ENCODE measurements around the gene PTGFR.

Gene PTGFR

DNA sequence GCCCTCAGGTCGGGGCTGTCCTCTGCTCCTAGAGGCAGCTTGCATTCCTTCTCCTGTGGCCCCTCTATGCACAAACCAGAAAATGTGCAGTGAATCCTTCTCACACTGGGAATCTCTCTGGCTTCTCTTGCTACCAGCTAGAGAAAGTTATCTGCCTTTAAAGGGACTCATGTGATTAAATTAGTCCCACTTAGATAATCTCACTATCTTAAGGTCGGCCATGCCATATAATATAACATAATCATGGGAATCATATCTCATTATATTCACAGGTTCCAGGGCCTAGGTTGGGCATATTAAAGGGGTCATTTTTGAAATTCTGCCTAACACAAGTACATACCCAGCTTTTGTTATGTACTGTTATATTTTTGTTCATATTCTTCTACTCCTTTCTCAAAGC lies 31.4 kb downstream of the PTGFR start:
- H3K9ac ChIP-seq (ENCODE audit: low read depth, low read length), result no peak overlapping the region
- H3K4me1 ChIP-seq (ENCODE audit: insufficient read depth, low read length), result no peaks in the 10 kb centered on the region
- H3K9me3 ChIP-seq (ENCODE audit: insufficient read depth, low read depth, low read length), result no peaks in the 10 kb centered on the region
- no peak overlapping the region for H3K4me3 ChIP-seq (ENCODE audit: low read length)
- no peaks in the 10 kb centered on the region for H3K36me3 ChIP-seq (ENCODE audit: insufficient read depth, low read depth, low read length)
- no peak overlapping the region for H3K27ac ChIP-seq (ENCODE audit: low read length)
- H3K27me3 ChIP-seq (ENCODE audit: insufficient read depth, low read length), result no peaks in the 10 kb centered on the region

DNA sequence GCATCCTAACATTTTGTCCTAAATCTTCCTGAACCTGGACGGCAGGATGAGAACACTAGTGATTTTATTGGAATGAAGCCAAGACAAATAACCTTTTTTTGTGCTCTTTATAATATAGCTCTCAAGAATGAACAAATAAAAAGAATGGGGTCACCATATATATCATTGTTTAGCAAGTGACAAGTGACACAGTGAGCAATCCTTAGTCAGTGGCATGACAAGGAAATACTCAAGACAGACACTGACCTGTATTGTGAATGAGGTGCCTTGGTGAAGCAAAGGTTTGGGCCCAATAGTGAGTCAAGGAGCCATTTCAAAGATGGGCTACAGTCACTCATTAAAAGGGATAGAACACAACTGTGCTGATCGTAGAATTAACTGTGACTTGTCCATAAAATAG lies 35.7 kb downstream of the PTGFR start:
- Histone ChIP-seq H3K27me3 (ENCODE audit: insufficient read depth, low read length) (no peaks in the 10 kb centered on the region), H3K4me1 (ENCODE audit: insufficient read depth, low read length) (no peaks in the 10 kb centered on the region), H3K27ac (ENCODE audit: low read length) (no peak overlapping the region), H3K36me3 (ENCODE audit: insufficient read depth, low read depth, low read length) (no peaks in the 10 kb centered on the region), H3K9ac (ENCODE audit: low read depth, low read length) (no peak overlapping the region), H3K4me3 (ENCODE audit: low read length) (no peak overlapping the region), H3K9me3 (ENCODE audit: insufficient read depth, low read depth, low read length) (no peaks in the 10 kb centered on the region)

GRCh38 chr1:78527706-78528105 lies 36.9 kb downstream of the PTGFR start:
- no peaks in the 10 kb centered on the region for H3K27me3 ChIP-seq (ENCODE audit: insufficient read depth, low read length)
- no peak overlapping the region for H3K4me3 ChIP-seq (ENCODE audit: low read length)
- H3K9ac ChIP-seq (ENCODE audit: low read depth, low read length), result no peak overlapping the region
- no peaks in the 10 kb centered on the region for H3K4me1 ChIP-seq (ENCODE audit: insufficient read depth, low read length)
- H3K27ac ChIP-seq (ENCODE audit: low read length), result no peak overlapping the region
- no peaks in the 10 kb centered on the region for H3K36me3 ChIP-seq (ENCODE audit: insufficient read depth, low read depth, low read length)
- no peaks in the 10 kb centered on the region for H3K9me3 ChIP-seq (ENCODE audit: insufficient read depth, low read depth, low read length)

- H3K9me3 ChIP-seq (ENCODE audit: insufficient read depth, low read depth, low read length), result no peaks in the 10 kb centered on the region
- H3K9ac ChIP-seq (ENCODE audit: low read depth, low read length), result no peak overlapping the region
- H3K27me3 ChIP-seq (ENCODE audit: insufficient read depth, low read length), result no peaks in the 10 kb centered on the region
- H3K4me1 ChIP-seq (ENCODE audit: insufficient read depth, low read length), result no peaks in the 10 kb centered on the region
- no peak overlapping the region for H3K4me3 ChIP-seq (ENCODE audit: low read length)
- H3K27ac ChIP-seq (ENCODE audit: low read length), result no peak overlapping the region
- no peaks in the 10 kb centered on the region for H3K36me3 ChIP-seq (ENCODE audit: insufficient read depth, low read depth, low read length)
Observed at GRCh38 chr1:78533527-78533926, 42.8 kb downstream of the PTGFR start.

DNA sequence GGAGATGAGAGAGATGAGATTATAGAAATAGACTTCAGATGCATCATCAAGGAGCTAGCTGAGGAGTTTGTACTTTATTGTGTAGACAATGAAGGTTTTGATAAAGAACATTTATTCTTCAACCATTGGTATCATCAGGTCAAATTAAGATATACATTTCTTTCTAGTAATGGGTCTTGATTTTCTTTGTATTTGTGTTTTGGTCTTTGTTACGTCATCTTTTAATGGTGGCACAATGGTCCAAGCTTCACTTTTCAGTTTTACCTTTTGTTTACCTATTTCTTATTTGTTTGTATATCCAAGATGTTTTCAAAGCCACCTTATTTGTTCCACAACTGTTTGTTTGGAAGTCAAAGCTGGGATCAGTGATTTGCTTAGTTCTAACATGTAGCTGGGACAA lies 44.5 kb downstream of the PTGFR start:
- H3K27ac ChIP-seq (ENCODE audit: low read length), result no peak overlapping the region
- no peaks in the 10 kb centered on the region for H3K36me3 ChIP-seq (ENCODE audit: insufficient read depth, low read depth, low read length)
- H3K4me3 ChIP-seq (ENCODE audit: low read length), result no peak overlapping the region
- H3K4me1 ChIP-seq (ENCODE audit: insufficient read depth, low read length), result no peaks in the 10 kb centered on the region
- H3K9ac ChIP-seq (ENCODE audit: low read depth, low read length), result no peak overlapping the region
- H3K9me3 ChIP-seq (ENCODE audit: insufficient read depth, low read depth, low read length), result no peaks in the 10 kb centered on the region
- H3K27me3 ChIP-seq (ENCODE audit: insufficient read depth, low read length), result no peaks in the 10 kb centered on the region

GRCh38 chr1:78536427-78536826 lies 45.7 kb downstream of the PTGFR start:
- Histone ChIP-seq H3K27me3 (ENCODE audit: insufficient read depth, low read length) (no peaks in the 10 kb centered on the region), H3K9me3 (ENCODE audit: insufficient read depth, low read depth, low read length) (0 out of 2 replicates have a peak, but pooled peaks cover 2% of the 10 kb centered on the region), H3K27ac (ENCODE audit: low read length) (no peak overlapping the region), H3K4me3 (ENCODE audit: low read length) (no peak overlapping the region), H3K4me1 (ENCODE audit: insufficient read depth, low read length) (no peaks in the 10 kb centered on the region), H3K36me3 (ENCODE audit: insufficient read depth, low read depth, low read length) (no peaks in the 10 kb centered on the region), H3K9ac (ENCODE audit: low read depth, low read length) (no peak overlapping the region)

DNA sequence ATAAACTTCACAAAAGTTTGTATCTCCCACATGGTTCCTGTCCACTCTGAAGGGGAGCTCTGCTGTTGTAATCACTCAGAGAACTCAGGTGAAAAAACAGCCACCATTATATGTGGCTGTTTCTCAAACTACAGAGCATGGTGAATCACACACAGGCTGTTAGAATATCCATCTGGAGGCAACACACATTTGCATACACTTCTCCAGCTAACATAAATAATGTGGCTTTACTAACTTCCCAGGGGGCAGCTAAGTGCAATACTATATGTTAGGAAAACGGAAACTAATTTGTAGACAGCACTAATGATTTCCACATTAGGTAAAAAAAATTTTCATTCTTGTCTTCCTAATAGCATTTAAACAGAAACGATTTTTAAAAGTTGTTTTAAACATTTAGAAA lies 49.3 kb downstream of the PTGFR start:
- Histone ChIP-seq H3K4me1 (ENCODE audit: insufficient read depth, low read length) (no peaks in the 10 kb centered on the region), H3K4me3 (ENCODE audit: low read length) (no peak overlapping the region), H3K9me3 (ENCODE audit: insufficient read depth, low read depth, low read length) (0 out of 2 replicates have a peak, but pooled peaks cover 4% of the 10 kb centered on the region), H3K27me3 (ENCODE audit: insufficient read depth, low read length) (no peaks in the 10 kb centered on the region), H3K27ac (ENCODE audit: low read length) (no peak overlapping the region), H3K36me3 (ENCODE audit: insufficient read depth, low read depth, low read length) (no peaks in the 10 kb centered on the region), H3K9ac (ENCODE audit: low read depth, low read length) (no peak overlapping the region)

- Histone ChIP-seq H3K9ac (ENCODE audit: low read depth, low read length) (no peak overlapping the region), H3K27ac (ENCODE audit: low read length) (no peak overlapping the region), H3K27me3 (ENCODE audit: insufficient read depth, low read length) (no peaks in the 10 kb centered on the region), H3K4me1 (ENCODE audit: insufficient read depth, low read length) (no peaks in the 10 kb centered on the region), H3K4me3 (ENCODE audit: low read length) (no peak overlapping the region), H3K36me3 (ENCODE audit: insufficient read depth, low read depth, low read length) (no peaks in the 10 kb centered on the region), H3K9me3 (ENCODE audit: insufficient read depth, low read depth, low read length) (0 out of 2 replicates have a peak, but pooled peaks cover 4% of the 10 kb centered on the region)
Observed at GRCh38 chr1:78541479-78541878, 50.7 kb downstream of the PTGFR start.

DNA sequence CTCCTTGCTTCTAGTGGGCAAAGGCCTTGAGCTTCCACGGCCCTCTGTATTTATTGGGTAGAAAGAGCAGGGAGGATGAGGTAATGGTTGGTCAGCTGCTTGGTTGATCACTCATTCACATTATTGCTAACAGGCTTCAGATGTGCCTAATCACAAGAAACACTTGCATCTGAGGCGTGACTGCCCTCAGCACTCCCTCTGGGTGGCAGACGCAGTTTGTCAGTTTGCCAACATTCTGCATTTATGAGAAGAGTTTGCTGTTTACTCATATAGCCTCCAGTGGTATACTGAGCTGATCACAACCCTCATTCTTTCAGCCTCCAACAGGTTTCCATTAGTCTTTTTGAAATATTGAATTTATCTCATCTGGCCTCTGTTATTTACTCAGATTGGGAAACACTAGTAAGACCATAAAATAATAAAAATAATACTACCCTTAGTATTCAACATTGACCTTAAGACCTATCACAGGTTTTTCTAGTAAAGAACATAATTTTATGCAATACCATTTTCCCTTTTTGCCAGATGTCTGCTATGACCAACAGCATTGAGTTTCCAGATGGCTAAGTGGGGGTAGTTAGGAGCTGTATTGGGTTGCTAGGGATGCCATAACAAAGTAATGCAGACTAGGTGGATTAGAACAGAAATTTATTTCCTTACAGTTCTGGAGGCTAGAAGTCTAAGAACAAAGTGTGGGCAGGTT lies 53.3 kb downstream of the PTGFR start:
- Histone ChIP-seq H3K4me3 (ENCODE audit: low read length) (no peak overlapping the region), H3K27ac (ENCODE audit: low read length) (no peak overlapping the region), H3K4me1 (ENCODE audit: insufficient read depth, low read length) (no peaks in the 10 kb centered on the region)

GRCh38 chr1:78547081-78547480 lies 56.3 kb downstream of the PTGFR start:
- no peak overlapping the region for H3K27ac ChIP-seq (ENCODE audit: low read length)
- no peaks in the 10 kb centered on the region for H3K36me3 ChIP-seq (ENCODE audit: insufficient read depth, low read depth, low read length)
- H3K4me3 ChIP-seq (ENCODE audit: low read length), result no peak overlapping the region
- peaks cover 6% of the 10 kb centered on the region; the same call in 1 of the 2 replicates for H3K9me3 ChIP-seq (ENCODE audit: insufficient read depth, low read depth, low read length)
- H3K9ac ChIP-seq (ENCODE audit: low read depth, low read length), result no peak overlapping the region
- no peaks in the 10 kb centered on the region for H3K27me3 ChIP-seq (ENCODE audit: insufficient read depth, low read length)
- no peaks in the 10 kb centered on the region for H3K4me1 ChIP-seq (ENCODE audit: insufficient read depth, low read length)

More for the DNA sequence above, 53.3 kb downstream of the PTGFR start:
- Histone ChIP-seq H3K9me3 (ENCODE audit: insufficient read depth, low read depth, low read length) (0 out of 2 replicates have a peak, but pooled peaks cover 4% of the 10 kb centered on the region), H3K36me3 (ENCODE audit: insufficient read depth, low read depth, low read length) (no peaks in the 10 kb centered on the region), H3K27me3 (ENCODE audit: insufficient read depth, low read length) (no peaks in the 10 kb centered on the region), H3K9ac (ENCODE audit: low read depth, low read length) (no peak overlapping the region)

- Histone ChIP-seq H3K27ac (ENCODE audit: low read length) (no peak overlapping the region), H3K27me3 (ENCODE audit: insufficient read depth, low read length) (no peaks in the 10 kb centered on the region), H3K9me3 (ENCODE audit: insufficient read depth, low read depth, low read length) (peaks cover 10% of the 10 kb centered on the region; the same call in 1 of the 2 replicates), H3K36me3 (ENCODE audit: insufficient read depth, low read depth, low read length) (no peaks in the 10 kb centered on the region), H3K9ac (ENCODE audit: low read depth, low read length) (no peak overlapping the region), H3K4me3 (ENCODE audit: low read length) (no peak overlapping the region), H3K4me1 (ENCODE audit: insufficient read depth, low read length) (no peaks in the 10 kb centered on the region)
Observed at GRCh38 chr1:78549331-78549730, 58.6 kb downstream of the PTGFR start.

DNA sequence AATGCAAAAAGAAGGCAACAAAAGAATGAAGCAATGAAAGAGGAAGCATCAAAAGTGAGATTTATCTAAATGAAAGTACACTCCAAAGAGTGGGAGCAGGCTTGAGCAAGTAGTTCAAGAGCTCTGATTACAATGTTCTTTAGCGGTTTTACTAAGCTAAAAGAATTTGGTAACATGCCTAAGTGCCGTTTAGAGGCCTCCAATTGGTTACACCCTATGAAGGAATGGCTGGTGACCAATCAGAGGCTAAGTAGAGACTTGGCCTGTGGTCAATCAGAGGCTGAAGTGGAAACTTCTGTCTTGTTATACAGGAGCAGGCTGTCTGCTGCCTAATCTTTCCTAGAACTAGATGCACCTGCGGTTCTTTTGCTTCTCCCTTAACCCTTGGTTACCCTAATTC lies 59.1 kb downstream of the PTGFR start:
- Histone ChIP-seq H3K9ac (ENCODE audit: low read depth, low read length) (no peak overlapping the region), H3K27me3 (ENCODE audit: insufficient read depth, low read length) (no peaks in the 10 kb centered on the region), H3K36me3 (ENCODE audit: insufficient read depth, low read depth, low read length) (no peaks in the 10 kb centered on the region), H3K4me1 (ENCODE audit: insufficient read depth, low read length) (no peaks in the 10 kb centered on the region), H3K9me3 (ENCODE audit: insufficient read depth, low read depth, low read length) (peaks cover 14% of the 10 kb centered on the region; the same call in 1 of the 2 replicates), H3K4me3 (ENCODE audit: low read length) (no peak overlapping the region), H3K27ac (ENCODE audit: low read length) (no peak overlapping the region)

All from iPS-20b (cell line).